CD14-positive monocyte (primary cell): Measurements from ENCODE around the gene ZDHHC14. TPM values are rescaled to one million over a fixed set of nuclear protein-coding genes. Genes with fewer than 3 reads are reported as not detected.
A peak's percentile ranks its signal among the peaks of the same experiment; 100 is the strongest.

Experiments
- DNase-seq, 3 donors: peaks; one replicate each; pipeline ENCODE4 v3.0.0-alpha.2; 2011 to 2022
- H2AFZ ChIP-seq: 2 replicates; pipeline ENCODE4 v1.6.0; 2012; ENCODE audit warnings: mild to moderate bottlenecking, low read depth, low read length, inconsistent platforms; ENCODE audit not compliant: insufficient read depth, poor library complexity, severe bottlenecking
- H3K27ac ChIP-seq, 2 donors: 1 replicate in 1 of 2; 2 replicates in 1 of 2; pipeline ENCODE4 v1.5.1; 2012 to 2013; ENCODE audit warnings: low read length in 2 of 2, control low read depth in 1 of 2, inconsistent platforms in 1 of 2, low read depth in 1 of 2, mild to moderate bottlenecking in 1 of 2
- H3K27me3 ChIP-seq, 2 donors: one replicate each; pipeline versions ENCODE4 v1.6.0 to v1.6.1; 2011 to 2013; ENCODE audit warnings: low read length in 2 of 2; ENCODE audit not compliant: control insufficient read depth in 2 of 2, insufficient read depth in 2 of 2
- H3K36me3 ChIP-seq, 2 donors: replicated peaks in 1 of 2; 1 replicate in 1 of 2; 2 replicates in 1 of 2; pipeline versions ENCODE4 v1.5.1 to v1.6.1; 2012 to 2013; ENCODE audit warnings: low read length in 2 of 2, control low read depth in 1 of 2, inconsistent platforms in 1 of 2, mild to moderate bottlenecking in 1 of 2; ENCODE audit not compliant: insufficient read depth in 2 of 2, control insufficient read depth in 1 of 2
- H3K4me1 ChIP-seq, 2 donors: 1 replicate in 1 of 2; 2 replicates in 1 of 2; pipeline versions ENCODE4 v1.5.1 to v1.6.1; 2012 to 2013; ENCODE audit warnings: low read length in 2 of 2, control low read depth in 1 of 2, inconsistent platforms in 1 of 2, mild to moderate bottlenecking in 1 of 2, moderate library complexity in 1 of 2; ENCODE audit not compliant: insufficient read depth in 2 of 2, control insufficient read depth in 1 of 2
- H3K4me2 ChIP-seq: replicated peaks from 2 replicates; pipeline ENCODE3; 2012; ENCODE audit warnings: low read length, moderate library complexity, mild to moderate bottlenecking; ENCODE audit not compliant: poor library complexity, severe bottlenecking; ENCODE audit errors: extremely low read depth
- H3K4me3 ChIP-seq, 3 experiments: fragments of 200-600 bp in 1 of 3; sonication (generic) in 1 of 3; replicated peaks in 1 of 3; 1 replicate in 2 of 3; 2 replicates in 1 of 3; pipeline ENCODE4 v1.5.1; 2011 to 2013; ENCODE audit warnings: low read length in 3 of 3, mild to moderate bottlenecking in 3 of 3, control low read depth in 2 of 3, low read depth in 2 of 3, inconsistent platforms in 1 of 3, moderate library complexity in 1 of 3
- H3K79me2 ChIP-seq: 2 replicates; pipeline ENCODE4 v1.6.0; 2012; ENCODE audit warnings: mild to moderate bottlenecking, control low read depth, inconsistent platforms, low read length, moderate library complexity; ENCODE audit not compliant: insufficient read depth
- H3K9ac ChIP-seq: 2 replicates; pipeline ENCODE4 v1.6.0; 2017; ENCODE audit warnings: low read length, mild to moderate bottlenecking; ENCODE audit not compliant: insufficient read depth, poor library complexity, severe bottlenecking
- H3K9me3 ChIP-seq, 2 donors: replicated peaks in 1 of 2; 1 replicate in 1 of 2; 2 replicates in 1 of 2; pipeline versions ENCODE4 v1.5.1 to v1.6.1; 2012 to 2013; ENCODE audit warnings: low read length in 2 of 2, control low read depth in 1 of 2; ENCODE audit not compliant: control insufficient read depth in 1 of 2, insufficient read depth in 1 of 2
- H4K20me1 ChIP-seq: 2 replicates; pipeline ENCODE4 v1.6.0; 2012; ENCODE audit warnings: mild to moderate bottlenecking, low read length, control low read depth, moderate library complexity; ENCODE audit not compliant: insufficient read depth
- H3K27ac Mint-ChIP-seq, 7 donors: one replicate each; pipeline ENCODE4 v1.8.0; 2020; ENCODE audit warnings: mild to moderate bottlenecking in 7 of 7, mixed read lengths in 7 of 7, moderate library complexity in 6 of 7, inconsistent platforms in 2 of 7
- H3K27me3 Mint-ChIP-seq, 3 donors: one replicate each; pipeline ENCODE4 v1.8.0; 2021 to 2022; ENCODE audit warnings: low read depth in 3 of 3, mild to moderate bottlenecking in 3 of 3, mixed read lengths in 3 of 3, moderate library complexity in 3 of 3, inconsistent platforms in 1 of 3
- H3K36me3 Mint-ChIP-seq, 2 donors: one replicate each; pipeline ENCODE4 v1.8.0; 2020; ENCODE audit warnings: mixed read lengths in 2 of 2, inconsistent platforms in 1 of 2, mild to moderate bottlenecking in 1 of 2
- H3K4me1 Mint-ChIP-seq: one replicate; pipeline ENCODE4 v1.8.0; 2020; ENCODE audit warnings: mild to moderate bottlenecking, mixed read lengths
- H3K4me3 Mint-ChIP-seq, 2 donors: one replicate each; pipeline ENCODE4 v1.8.0; 2020; ENCODE audit warnings: mild to moderate bottlenecking in 2 of 2, mixed read lengths in 2 of 2, moderate library complexity in 1 of 2
- H3K9me3 Mint-ChIP-seq, 7 donors: one replicate each; pipeline ENCODE4 v1.8.0; 2020 to 2022; ENCODE audit warnings: mixed read lengths in 7 of 7, mild to moderate bottlenecking in 6 of 7, moderate library complexity in 6 of 7, inconsistent platforms in 2 of 7
- WGBS: methylation state at CpG from one replicate; pipeline ENCODE4 v1.1.5; 2013; ENCODE audit warnings: missing lambda C conversion rate; ENCODE audit not compliant: insufficient coverage; 5-methylcytosine and 5-hydroxymethylcytosine counted together
- intact Hi-C, 2 donors: fragments of 100-400 bp; cut with micrococcal nuclease; formaldehyde crosslinking; loops; one replicate each; pipeline versions ENCODE4 v1.15.0 to v1.15.1; 2023
- polyA plus RNA-seq, 3 donors: library from polyadenylated mRNA; depleted of rRNA in 1 of 3; unstranded in 2 of 3; stranded (reverse) in 1 of 3; fragments of 300-500 nt in 2 of 3; fragments of >200 nt in 1 of 3; fragmentation: Illumina TruSeq in 2 of 3; gene quantifications; 1 replicate in 2 of 3; 2 replicates in 1 of 3; pipeline ENCODE4 v1.2.3, GENCODE V29; 2012 to 2021
- TF ChIP-seq, protein P1 (sequence below): fragments of 200-600 bp; IDR thresholded peaks from one replicate; pipeline ENCODE4 v1.8.0; 2022; ENCODE audit warnings: antibody characterized with exemption, mild to moderate bottlenecking

ZDHHC14 gene
- polyA plus RNA-seq, 3 donors = 0.30 to 1.7 (median 0.93) TPM

DNA sequence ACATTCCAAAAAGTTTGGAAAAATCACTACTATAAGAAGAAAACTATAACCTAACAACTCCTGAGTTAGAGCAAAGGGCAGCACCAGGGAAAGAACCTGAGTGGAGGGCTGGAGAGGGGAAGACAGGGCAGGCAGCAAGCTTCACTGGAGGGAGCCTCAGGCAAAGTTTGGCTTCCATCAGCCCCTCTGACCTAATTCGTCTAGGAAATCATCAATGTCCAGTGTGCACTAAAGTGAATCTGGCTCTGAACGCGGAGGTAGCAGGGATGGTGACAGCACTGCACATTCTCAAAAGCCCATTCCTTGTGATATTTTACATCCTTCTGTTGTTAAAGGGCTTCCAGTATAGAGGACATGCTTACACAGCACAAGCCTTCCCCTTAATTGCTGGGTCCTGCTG, 87.1 kb downstream of the ZDHHC14 start:
- H3K4me1 ChIP-seq = peaks cover 6 to 8% of the 10 kb centered on the region in 2 donors
- no peaks in the 10 kb centered on the region for H3K9me3 Mint-ChIP-seq
- H3K4me1 Mint-ChIP-seq = peaks cover 9% of the 10 kb centered on the region
- no peaks in the 10 kb centered on the region for H3K36me3 ChIP-seq
- no peaks in the 10 kb centered on the region for H3K9me3 ChIP-seq
- intact Hi-C loops = no loop called here
- no peak overlapping the region for H3K4me3 ChIP-seq
- peaks cover 0 to 2% of the 10 kb centered on the region in 2 donors for H3K36me3 Mint-ChIP-seq
- no peak overlapping the region for H3K27ac Mint-ChIP-seq
- H3K27ac ChIP-seq = no peak overlapping the region
- no peaks in the 10 kb centered on the region for H3K27me3 Mint-ChIP-seq
- WGBS = 100% methylated on average over 2 of the region's 3 CpGs
- H3K4me2 ChIP-seq = no peak overlapping the region
- no peaks in the 10 kb centered on the region for H3K27me3 ChIP-seq
- H3K9ac ChIP-seq = no peak overlapping the region
- H3K79me2 ChIP-seq = no peaks in the 10 kb centered on the region
- no peak overlapping the region for H3K4me3 Mint-ChIP-seq
- H4K20me1 ChIP-seq = no peaks in the 10 kb centered on the region
- DNase-seq = no peak
- TF ChIP-seq, protein P1, sequence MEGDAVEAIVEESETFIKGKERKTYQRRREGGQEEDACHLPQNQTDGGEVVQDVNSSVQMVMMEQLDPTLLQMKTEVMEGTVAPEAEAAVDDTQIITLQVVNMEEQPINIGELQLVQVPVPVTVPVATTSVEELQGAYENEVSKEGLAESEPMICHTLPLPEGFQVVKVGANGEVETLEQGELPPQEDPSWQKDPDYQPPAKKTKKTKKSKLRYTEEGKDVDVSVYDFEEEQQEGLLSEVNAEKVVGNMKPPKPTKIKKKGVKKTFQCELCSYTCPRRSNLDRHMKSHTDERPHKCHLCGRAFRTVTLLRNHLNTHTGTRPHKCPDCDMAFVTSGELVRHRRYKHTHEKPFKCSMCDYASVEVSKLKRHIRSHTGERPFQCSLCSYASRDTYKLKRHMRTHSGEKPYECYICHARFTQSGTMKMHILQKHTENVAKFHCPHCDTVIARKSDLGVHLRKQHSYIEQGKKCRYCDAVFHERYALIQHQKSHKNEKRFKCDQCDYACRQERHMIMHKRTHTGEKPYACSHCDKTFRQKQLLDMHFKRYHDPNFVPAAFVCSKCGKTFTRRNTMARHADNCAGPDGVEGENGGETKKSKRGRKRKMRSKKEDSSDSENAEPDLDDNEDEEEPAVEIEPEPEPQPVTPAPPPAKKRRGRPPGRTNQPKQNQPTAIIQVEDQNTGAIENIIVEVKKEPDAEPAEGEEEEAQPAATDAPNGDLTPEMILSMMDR = no peak
- H2AFZ ChIP-seq = no peak overlapping the region

DNA sequence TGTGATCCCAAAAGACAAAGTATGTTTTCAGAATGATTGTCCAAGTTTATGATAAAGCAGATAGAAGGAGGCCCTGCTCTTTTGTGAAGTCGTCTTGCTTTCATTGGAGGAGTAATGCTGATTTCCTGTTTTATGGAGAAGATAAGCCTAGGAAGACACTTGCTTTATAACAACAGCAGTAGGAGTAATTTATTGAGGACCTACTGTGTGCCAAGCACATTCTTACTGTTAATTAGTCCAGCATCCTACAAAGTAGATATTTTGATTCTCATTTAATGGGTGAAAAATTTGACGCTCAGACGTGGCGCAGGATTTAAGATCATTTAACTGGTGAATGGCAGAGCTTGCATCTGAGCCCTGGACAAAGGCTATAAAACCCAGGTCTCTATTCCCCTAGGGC, 87.6 kb downstream of the ZDHHC14 start:
- DNase-seq = no peak
- no peaks in the 10 kb centered on the region for H3K9me3 ChIP-seq
- H3K36me3 Mint-ChIP-seq = peaks cover 0 to 2% of the 10 kb centered on the region in 2 donors
- no peaks in the 10 kb centered on the region for H3K27me3 ChIP-seq
- TF ChIP-seq, protein P1 = no peak
- H3K27me3 Mint-ChIP-seq = peaks cover 0 to 2% (median 0%) of the 10 kb centered on the region in 3 donors
- no peak overlapping the region for H3K4me3 Mint-ChIP-seq
- intact Hi-C loops = no loop called here
- no peaks in the 10 kb centered on the region for H3K36me3 ChIP-seq
- H3K9me3 Mint-ChIP-seq = no peaks in the 10 kb centered on the region
- WGBS = no CpG with 5 or more reads among the region's 4 CpGs
- peaks cover 9% of the 10 kb centered on the region for H3K4me1 Mint-ChIP-seq
- peaks cover 6 to 8% of the 10 kb centered on the region in 2 donors for H3K4me1 ChIP-seq
- H3K27ac ChIP-seq = no peak overlapping the region
- no peak overlapping the region for H3K9ac ChIP-seq
- H3K79me2 ChIP-seq = no peaks in the 10 kb centered on the region
- no peaks in the 10 kb centered on the region for H4K20me1 ChIP-seq
- no peak overlapping the region for H2AFZ ChIP-seq
- H3K4me2 ChIP-seq = no peak overlapping the region
- peak overlapping the region in 1 of 7 donors; percentile 11 for H3K27ac Mint-ChIP-seq
- no peak overlapping the region for H3K4me3 ChIP-seq
